Activated naive CD8-positive, alpha-beta T cell treated with anti-CD3 and anti-CD28 coated beads for 36 hours (primary cell): ENCODE measurements around the gene TOMM5. TPM values are rescaled to one million over a fixed set of nuclear protein-coding genes. Genes with fewer than 3 reads are reported as not detected.

Source experiments
- DNase-seq: peaks from one replicate; pipeline ENCODE4 v3.0.0; 2021
- H3K27ac Mint-ChIP-seq: one replicate; pipeline ENCODE4 v1.8.0; 2022; ENCODE audit warnings: mild to moderate bottlenecking, moderate library complexity, mixed read lengths
- H3K27me3 Mint-ChIP-seq: one replicate; pipeline ENCODE4 v1.8.0; 2022; ENCODE audit warnings: mild to moderate bottlenecking, mixed read lengths
- H3K36me3 Mint-ChIP-seq: one replicate; pipeline ENCODE4 v1.8.0; 2021; ENCODE audit warnings: mild to moderate bottlenecking, mixed read lengths
- H3K4me1 Mint-ChIP-seq: one replicate; pipeline ENCODE4 v1.8.0; 2021; ENCODE audit warnings: mixed read lengths
- H3K4me3 Mint-ChIP-seq: one replicate; pipeline ENCODE4 v1.8.0; 2022; ENCODE audit warnings: mild to moderate bottlenecking, moderate library complexity, mixed read lengths
- H3K9me3 Mint-ChIP-seq: one replicate; pipeline ENCODE4 v1.8.0; 2022; ENCODE audit warnings: mixed read lengths
- total RNA-seq, 2 experiments: library from RNA; stranded (reverse); gene quantifications; one replicate each; pipeline ENCODE4 v1.2.3, GENCODE V29; 2021

The TOMM5 gene
- total RNA-seq, 2 experiments from 2014 or later = 219 to 222 TPM

- Mint-ChIP-seq H3K27ac (no peak overlapping the region), H3K4me3 (no peak overlapping the region), H3K4me1 (peaks cover 6% of the 10 kb centered on the region), H3K9me3 (no peaks in the 10 kb centered on the region), H3K36me3 (peaks cover 41% of the 10 kb centered on the region), H3K27me3 (no peaks in the 10 kb centered on the region)
- no peak for DNase-seq
Measured at GRCh38 chr9:37583522-37584121, 8.8 kb downstream of the TOMM5 start.

- no peak for DNase-seq
- Mint-ChIP-seq H3K36me3 (peaks cover 38% of the 10 kb centered on the region), H3K27me3 (no peaks in the 10 kb centered on the region), H3K9me3 (no peaks in the 10 kb centered on the region), H3K4me1 (peaks cover 2% of the 10 kb centered on the region), H3K4me3 (no peak overlapping the region), H3K27ac (no peak overlapping the region)
Measured at GRCh38 chr9:37582548-37583157, 9.7 kb downstream of the TOMM5 start.

- peak within 1 kb of the TSS; percentile 81 for H3K4me3 Mint-ChIP-seq
Measured at GRCh38 chr9:37575921-37576721, 16.3 kb downstream of the TOMM5 start, which contains the start of gene FBXO10. FBXO10 (minus strand) TSS chr9:37576380; CDS start chr9:37541768, 34,612 bp downstream.

GRCh38 chr9:37575511-37575914 lies 16.9 kb downstream of the TOMM5 start:
- Mint-ChIP-seq H3K27ac (no peak overlapping the region), H3K36me3 (peaks cover 25% of the 10 kb centered on the region), H3K9me3 (no peaks in the 10 kb centered on the region), H3K27me3 (no peaks in the 10 kb centered on the region), H3K4me3 (peak overlapping the region; percentile 43), H3K4me1 (peaks cover 18% of the 10 kb centered on the region)
- DNase-seq = no peak

More at GRCh38 chr9:37575921-37576721, 16.3 kb downstream of the TOMM5 start, which contains the start of gene FBXO10:
- Mint-ChIP-seq H3K36me3 (peaks cover 25% of the 10 kb centered on the region), H3K27me3 (no peaks in the 10 kb centered on the region), H3K9me3 (no peaks in the 10 kb centered on the region), H3K4me1 (peaks cover 18% of the 10 kb centered on the region), H3K27ac (peak within 1 kb of the TSS; percentile 60)
- DNase-seq = peak; percentile 66

- H3K27me3 Mint-ChIP-seq = no peaks in the 10 kb centered on the region
- no peak overlapping the region for H3K27ac Mint-ChIP-seq
- no peaks in the 10 kb centered on the region for H3K9me3 Mint-ChIP-seq
- H3K36me3 Mint-ChIP-seq = peaks cover 21% of the 10 kb centered on the region
- H3K4me1 Mint-ChIP-seq = peaks cover 18% of the 10 kb centered on the region
- no peak overlapping the region for H3K4me3 Mint-ChIP-seq
- DNase-seq = no peak
Measured at GRCh38 chr9:37575001-37575400, 17.4 kb downstream of the TOMM5 start.

GRCh38 chr9:37574241-37574721 lies 18.1 kb downstream of the TOMM5 start:
- DNase-seq = no peak
- H3K9me3 Mint-ChIP-seq = no peaks in the 10 kb centered on the region
- peaks cover 18% of the 10 kb centered on the region for H3K4me1 Mint-ChIP-seq
- peaks cover 21% of the 10 kb centered on the region for H3K36me3 Mint-ChIP-seq
- H3K27ac Mint-ChIP-seq = no peak overlapping the region
- no peaks in the 10 kb centered on the region for H3K27me3 Mint-ChIP-seq
- no peak overlapping the region for H3K4me3 Mint-ChIP-seq

GRCh38 chr9:37571282-37571681 lies 21.1 kb downstream of the TOMM5 start:
- Mint-ChIP-seq H3K4me3 (no peak overlapping the region), H3K36me3 (peaks cover 16% of the 10 kb centered on the region), H3K4me1 (peaks cover 6% of the 10 kb centered on the region), H3K27me3 (no peaks in the 10 kb centered on the region), H3K27ac (no peak overlapping the region), H3K9me3 (no peaks in the 10 kb centered on the region)
- no peak for DNase-seq

- no peak for DNase-seq
- H3K4me3 Mint-ChIP-seq = no peak overlapping the region
- no peaks in the 10 kb centered on the region for H3K27me3 Mint-ChIP-seq
- H3K4me1 Mint-ChIP-seq = no peaks in the 10 kb centered on the region
- peaks cover 29% of the 10 kb centered on the region for H3K36me3 Mint-ChIP-seq
- H3K27ac Mint-ChIP-seq = no peak overlapping the region
- peaks cover 6% of the 10 kb centered on the region for H3K9me3 Mint-ChIP-seq
Measured at GRCh38 chr9:37566716-37567115, 25.7 kb downstream of the TOMM5 start.

- no peaks in the 10 kb centered on the region for H3K27me3 Mint-ChIP-seq
- peaks cover 29% of the 10 kb centered on the region for H3K36me3 Mint-ChIP-seq
- no peaks in the 10 kb centered on the region for H3K4me1 Mint-ChIP-seq
- no peak overlapping the region for H3K27ac Mint-ChIP-seq
- no peak for DNase-seq
- peaks cover 6% of the 10 kb centered on the region for H3K9me3 Mint-ChIP-seq
- no peak overlapping the region for H3K4me3 Mint-ChIP-seq
Measured at GRCh38 chr9:37565661-37566618, 26.5 kb downstream of the TOMM5 start.

GRCh38 chr9:37564916-37565315 lies 27.5 kb downstream of the TOMM5 start:
- no peak for DNase-seq
- Mint-ChIP-seq H3K4me3 (no peak overlapping the region), H3K36me3 (peaks cover 29% of the 10 kb centered on the region), H3K27ac (no peak overlapping the region), H3K4me1 (no peaks in the 10 kb centered on the region), H3K27me3 (no peaks in the 10 kb centered on the region), H3K9me3 (peaks cover 6% of the 10 kb centered on the region)

GRCh38 chr9:37563806-37564513 lies 28.4 kb downstream of the TOMM5 start:
- Mint-ChIP-seq H3K27ac (no peak overlapping the region), H3K4me1 (no peaks in the 10 kb centered on the region), H3K4me3 (no peak overlapping the region), H3K36me3 (peaks cover 32% of the 10 kb centered on the region), H3K27me3 (no peaks in the 10 kb centered on the region), H3K9me3 (peaks cover 6% of the 10 kb centered on the region)
- DNase-seq = no peak

- no peak overlapping the region for H3K4me3 Mint-ChIP-seq
- DNase-seq = no peak
- no peak overlapping the region for H3K27ac Mint-ChIP-seq
- H3K4me1 Mint-ChIP-seq = no peaks in the 10 kb centered on the region
- peaks cover 6% of the 10 kb centered on the region for H3K9me3 Mint-ChIP-seq
- no peaks in the 10 kb centered on the region for H3K27me3 Mint-ChIP-seq
- peaks cover 24% of the 10 kb centered on the region for H3K36me3 Mint-ChIP-seq
Measured at GRCh38 chr9:37562826-37563225, 29.6 kb downstream of the TOMM5 start.

- DNase-seq = no peak
- H3K9me3 Mint-ChIP-seq = peaks cover 6% of the 10 kb centered on the region
- H3K4me3 Mint-ChIP-seq = no peak overlapping the region
- H3K27ac Mint-ChIP-seq = no peak overlapping the region
- peaks cover 24% of the 10 kb centered on the region for H3K36me3 Mint-ChIP-seq
- H3K4me1 Mint-ChIP-seq = no peaks in the 10 kb centered on the region
- no peaks in the 10 kb centered on the region for H3K27me3 Mint-ChIP-seq
Measured at GRCh38 chr9:37561682-37562081, 30.7 kb downstream of the TOMM5 start.
